Gastrocnemius medialis (tissue), 4 donors: ENCODE data around the gene EGFL7. TPM values are rescaled to one million over a fixed set of nuclear protein-coding genes. Genes with fewer than 3 reads are reported as not detected.
"Not testable (repeated sequence)": the region's sequence is repeated elsewhere in the genome, so short reads cannot be mapped to it uniquely, and the experiment has no call there.

Experiments
- ATAC-seq, 2 donors: fragments of 150-250 bp; one replicate each; pipeline ENCODE4 v1.9.1; 2016
- DNase-seq, 2 donors: peaks; one replicate each; pipeline ENCODE4 v3.0.0-alpha.2; 2019
- H3K27ac ChIP-seq, 4 donors: fragments of 200-600 bp; sonication (generic); 1 replicate in 1 of 4; 2 replicates in 3 of 4; pipeline ENCODE4 v1.5.1; 2016 to 2018; ENCODE audit warnings: mild to moderate bottlenecking in 2 of 4, moderate library complexity in 1 of 4
- H3K27me3 ChIP-seq, 3 donors: fragments of 200-600 bp; sonication (generic) in 2 of 3; 1 replicate in 1 of 3; 2 replicates in 2 of 3; pipeline versions ENCODE4 v1.5.1 to v1.6.0; 2016 to 2019; ENCODE audit warnings: mild to moderate bottlenecking in 1 of 3, moderate library complexity in 1 of 3
- H3K36me3 ChIP-seq, 2 donors: fragments of 200-600 bp; sonication (generic) in 1 of 2; one replicate each; pipeline ENCODE4 v1.5.1; 2017 to 2018
- H3K4me1 ChIP-seq, 2 donors: fragments of 200-600 bp; sonication (generic) in 1 of 2; one replicate each; pipeline ENCODE4 v1.5.1; 2016 to 2017; ENCODE audit warnings: mild to moderate bottlenecking in 2 of 2
- H3K4me3 ChIP-seq, 4 donors: fragments of 200-600 bp; sonication (generic) in 3 of 4; 1 replicate in 1 of 4; 2 replicates in 3 of 4; pipeline ENCODE4 v1.5.1; 2016 to 2019; ENCODE audit warnings: mild to moderate bottlenecking in 2 of 4
- H3K9me3 ChIP-seq, 3 donors: fragments of 200-600 bp; sonication (generic) in 2 of 3; 1 replicate in 1 of 3; 2 replicates in 2 of 3; pipeline ENCODE4 v1.5.1; 2016 to 2019
- POLR2A ChIP-seq, 2 donors: fragments of 450-650 bp; IDR thresholded peaks; one replicate each; pipeline ENCODE4 v1.6.1; 2017; ENCODE audit warnings: antibody characterized with exemption in 2 of 2, mild to moderate bottlenecking in 2 of 2, moderate library complexity in 2 of 2
- in situ Hi-C, 4 donors: fragments of 200-750 bp; cut with MboI; loops; one replicate each; pipeline versions ENCODE4 v1.15.0 to v1.8.0; 2017; ENCODE audit warnings: low sequenced_read_pairs in 4 of 4
- intact Hi-C: fragments of 100-400 bp; cut with DNase I; formaldehyde crosslinking; loops from one replicate; pipeline ENCODE4 v1.15.1; 2023; ENCODE audit warnings: low total_unique reads
- total RNA-seq, 4 donors: library from RNA; depleted of rRNA; stranded (reverse); fragments of >200 nt; gene quantifications; one replicate each; pipeline versions ENCODE4 v1.1.0 to v1.2.3, GENCODE V29; 2016
- TF ChIP-seq, protein P1 (sequence below), 5 experiments: fragments of 450-650 bp in 3 of 5; fragments of 200-600 bp in 2 of 5; sonication (generic) in 2 of 5; IDR thresholded peaks in 4 of 5; conservative IDR thresholded peaks in 1 of 5; 1 replicate in 4 of 5; 2 replicates in 1 of 5; pipeline ENCODE4 v1.5.1; 2016 to 2019; ENCODE audit warnings: antibody characterized with exemption in 5 of 5, mild to moderate bottlenecking in 3 of 5, moderate library complexity in 3 of 5

The EGFL7 gene
- total RNA-seq, 4 donors from 2014 or later: 37.4 to 74.7 (median 49.0) TPM

DNA sequence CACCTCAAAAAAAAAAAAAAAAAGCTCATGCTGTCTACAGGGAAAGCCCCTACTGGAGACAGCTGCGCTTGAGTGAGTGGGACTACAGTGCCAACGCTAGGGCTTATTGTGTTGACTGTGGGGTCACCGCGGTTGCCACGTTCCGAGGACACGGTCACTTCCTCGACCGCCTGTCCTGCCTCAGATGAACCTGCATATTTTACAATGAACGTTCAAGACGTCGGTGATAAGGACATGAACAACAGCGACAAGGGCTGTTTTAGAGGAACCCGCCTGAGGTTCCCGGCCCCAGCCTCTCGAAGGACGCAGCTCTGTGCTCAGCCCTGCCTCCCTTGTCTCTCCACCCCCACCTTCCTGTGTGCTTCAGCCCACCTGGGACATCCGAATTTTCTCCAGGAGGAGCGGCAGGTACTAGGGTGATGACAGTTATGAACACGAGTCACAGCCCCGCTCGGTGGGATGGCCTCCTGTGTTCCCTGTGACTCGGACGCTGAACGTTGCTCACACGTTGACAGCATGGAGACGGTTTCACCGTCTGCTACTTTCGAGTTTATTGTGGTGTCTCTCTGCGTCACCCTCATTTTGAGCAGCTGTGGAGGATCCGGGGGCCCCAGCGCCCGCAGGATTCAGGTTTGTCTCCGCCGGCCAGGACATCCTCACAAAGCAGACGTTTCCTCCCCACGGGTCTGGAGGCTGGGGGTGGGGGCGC lies 38.4 kb downstream of the EGFL7 start:
- Histone ChIP-seq H3K36me3 (no peaks in the 10 kb centered on the region), H3K4me3 (no peak overlapping the region), H3K9me3 (no peaks in the 10 kb centered on the region), H3K27me3 (peaks cover 16 to 30% (median 24%) of the 10 kb centered on the region in 3 donors), H3K4me1 (no peaks in the 10 kb centered on the region), H3K27ac (no peak overlapping the region)
- no peak for DNase-seq
- TF ChIP-seq, protein P1, sequence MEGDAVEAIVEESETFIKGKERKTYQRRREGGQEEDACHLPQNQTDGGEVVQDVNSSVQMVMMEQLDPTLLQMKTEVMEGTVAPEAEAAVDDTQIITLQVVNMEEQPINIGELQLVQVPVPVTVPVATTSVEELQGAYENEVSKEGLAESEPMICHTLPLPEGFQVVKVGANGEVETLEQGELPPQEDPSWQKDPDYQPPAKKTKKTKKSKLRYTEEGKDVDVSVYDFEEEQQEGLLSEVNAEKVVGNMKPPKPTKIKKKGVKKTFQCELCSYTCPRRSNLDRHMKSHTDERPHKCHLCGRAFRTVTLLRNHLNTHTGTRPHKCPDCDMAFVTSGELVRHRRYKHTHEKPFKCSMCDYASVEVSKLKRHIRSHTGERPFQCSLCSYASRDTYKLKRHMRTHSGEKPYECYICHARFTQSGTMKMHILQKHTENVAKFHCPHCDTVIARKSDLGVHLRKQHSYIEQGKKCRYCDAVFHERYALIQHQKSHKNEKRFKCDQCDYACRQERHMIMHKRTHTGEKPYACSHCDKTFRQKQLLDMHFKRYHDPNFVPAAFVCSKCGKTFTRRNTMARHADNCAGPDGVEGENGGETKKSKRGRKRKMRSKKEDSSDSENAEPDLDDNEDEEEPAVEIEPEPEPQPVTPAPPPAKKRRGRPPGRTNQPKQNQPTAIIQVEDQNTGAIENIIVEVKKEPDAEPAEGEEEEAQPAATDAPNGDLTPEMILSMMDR (IDR thresholded peaks at IDR 0.05 in 4 of 5, conservative IDR thresholded peaks at IDR 0.05 in 1 of 5): no peak
- no peak for TF ChIP-seq POLR2A (IDR thresholded peaks at IDR 0.05)
- in situ Hi-C loops (no loop called here), intact Hi-C loops (no loop called here)
- ATAC-seq: peak in 1 of 2 donors; percentile 43

GRCh38 chr9:136701668-136702053 lies 38.9 kb downstream of the EGFL7 start:
- Histone ChIP-seq H3K9me3 (no peaks in the 10 kb centered on the region), H3K36me3 (no peaks in the 10 kb centered on the region), H3K27ac (no peak overlapping the region), H3K4me3 (no peak overlapping the region), H3K27me3 (peaks cover 16 to 25% (median 24%) of the 10 kb centered on the region in 3 donors), H3K4me1 (no peaks in the 10 kb centered on the region)
- ATAC-seq (no peak), DNase-seq (no peak)
- intact Hi-C loops (no loop called here), in situ Hi-C loops (no loop called here)
- no peak for TF ChIP-seq POLR2A (IDR thresholded peaks at IDR 0.05)
- TF ChIP-seq, protein P1 (IDR thresholded peaks at IDR 0.05 in 4 of 5, conservative IDR thresholded peaks at IDR 0.05 in 1 of 5): no peak

GRCh38 chr9:136703276-136703860 lies 40.7 kb downstream of the EGFL7 start:
- no peaks in the 10 kb centered on the region for H3K36me3 ChIP-seq
- H3K9me3 ChIP-seq: no peaks in the 10 kb centered on the region
- in situ Hi-C loops: no loop called here
- peaks cover 16 to 25% (median 24%) of the 10 kb centered on the region in 3 donors for H3K27me3 ChIP-seq
- TF ChIP-seq POLR2A (IDR thresholded peaks at IDR 0.05): no peak
- TF ChIP-seq, protein P1 (IDR thresholded peaks at IDR 0.05 in 4 of 5, conservative IDR thresholded peaks at IDR 0.05 in 1 of 5): no peak
- DNase-seq: no peak
- no peak overlapping the region for H3K27ac ChIP-seq
- H3K4me1 ChIP-seq: no peaks in the 10 kb centered on the region
- intact Hi-C loops: no loop called here
- no peak for ATAC-seq
- H3K4me3 ChIP-seq: no peak overlapping the region

- intact Hi-C loops, in situ Hi-C loops: not testable (repeated sequence)
- peaks cover 13 to 22% (median 18%) of the 10 kb centered on the region in 3 donors for H3K27me3 ChIP-seq
Measured at GRCh38 chr9:136704741-136705140, 42.0 kb downstream of the EGFL7 start.

DNA sequence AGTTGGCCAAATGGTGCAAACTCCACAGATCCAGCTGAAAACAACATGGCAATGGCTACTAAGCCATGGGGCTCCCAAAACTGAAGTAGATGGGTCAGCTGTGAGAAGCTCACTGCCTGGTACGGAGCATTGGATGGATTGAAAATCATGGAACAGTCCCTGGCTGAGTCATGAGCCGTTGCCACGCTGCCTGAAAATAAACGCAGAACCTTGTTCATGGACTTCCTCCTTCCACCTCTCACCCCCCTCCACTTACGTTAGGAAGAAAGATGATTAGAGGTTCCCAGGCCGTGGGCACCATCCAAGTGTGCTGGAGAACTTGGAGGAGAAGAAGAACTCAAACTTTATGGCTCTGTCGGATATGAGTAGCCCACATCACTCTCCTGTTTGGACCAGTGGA lies 42.8 kb downstream of the EGFL7 start:
- Histone ChIP-seq H3K36me3 (no peaks in the 10 kb centered on the region), H3K4me3 (no peak overlapping the region), H3K27ac (no peak overlapping the region), H3K9me3 (no peaks in the 10 kb centered on the region), H3K4me1 (no peaks in the 10 kb centered on the region), H3K27me3 (peaks cover 5 to 13% (median 10%) of the 10 kb centered on the region in 3 donors)
- TF ChIP-seq POLR2A (IDR thresholded peaks at IDR 0.05): no peak
- TF ChIP-seq, protein P1 (IDR thresholded peaks at IDR 0.05 in 4 of 5, conservative IDR thresholded peaks at IDR 0.05 in 1 of 5): no peak
- no peak for ATAC-seq
- in situ Hi-C loops: no loop called here
- intact Hi-C loops: no loop called here
- DNase-seq: no peak

More at GRCh38 chr9:136704741-136705140, 42.0 kb downstream of the EGFL7 start:
- H3K9me3 ChIP-seq, H3K27ac ChIP-seq, H3K4me1 ChIP-seq, DNase-seq, ATAC-seq, H3K36me3 ChIP-seq, H3K4me3 ChIP-seq: not testable (repeated sequence)
